OCI-LY7 (cell line): ENCODE results near the gene TANC1.

Experiments
- CTCF ChIP-seq: fragments of 200-600 bp; sonication (generic); conservative IDR thresholded peaks from 2 replicates; pipeline ENCODE4 v1.5.1; 2014; ENCODE audit warnings: mild to moderate bottlenecking, antibody characterized with exemption, low read length, moderate library complexity, mixed read lengths
- EZH2phosphoT487 ChIP-seq: fragments of 200-600 bp; sonication (generic); IDR thresholded peaks from 2 replicates; pipeline ENCODE4 v1.6.1; 2018; ENCODE audit warnings: low read depth, borderline replicate concordance, mild to moderate bottlenecking, mixed run types, antibody characterized with exemption, low read length, moderate library complexity, mixed read lengths

GRCh38 chr2:159118115-159118858 is 149.8 kb downstream of the TANC1 start:
- peak; percentile 92 for TF ChIP-seq CTCF
- no peak for TF ChIP-seq EZH2phosphoT487
